Activated T-cell treated with anti-CD3 and anti-CD28 coated beads, Interleukin-2, amount 50 U/mL, for 1 hour (primary cell): ENCODE data around the gene TKT.

Experiments used
- DNase-seq: peaks from one replicate; pipeline ENCODE4 v3.0.0-alpha.2; 2020

TKT gene

GRCh38 chr3:53239800-53240199 lies 16.0 kb downstream of the TKT start:
- DNase-seq = no peak

GRCh38 chr3:53238886-53239285 lies 16.9 kb downstream of the TKT start:
- DNase-seq = no peak

- DNase-seq = no peak
Measured at GRCh38 chr3:53238051-53238850, 17.6 kb downstream of the TKT start.

GRCh38 chr3:53236112-53236841 lies 19.5 kb downstream of the TKT start:
- no peak for DNase-seq

- no peak for DNase-seq
Measured at GRCh38 chr3:53235545-53235944, 20.3 kb downstream of the TKT start.

GRCh38 chr3:53234841-53235232 lies 21.0 kb downstream of the TKT start:
- no peak for DNase-seq

GRCh38 chr3:53234130-53234840 lies 21.5 kb downstream of the TKT start:
- no peak for DNase-seq

GRCh38 chr3:53232641-53233377 lies 23.0 kb downstream of the TKT start:
- DNase-seq = no peak

- DNase-seq = no peak
Measured at GRCh38 chr3:53231532-53232511, 24.0 kb downstream of the TKT start.

- no peak for DNase-seq
Measured at GRCh38 chr3:53230789-53231188, 25.0 kb downstream of the TKT start.

GRCh38 chr3:53230041-53230621 lies 25.7 kb downstream of the TKT start:
- DNase-seq = no peak

GRCh38 chr3:53229606-53230005 lies 26.2 kb downstream of the TKT start:
- no peak for DNase-seq

- no peak for DNase-seq
Measured at GRCh38 chr3:53229171-53229570, 26.7 kb downstream of the TKT start.

GRCh38 chr3:53227993-53228885 lies 27.6 kb downstream of the TKT start:
- DNase-seq = no peak

- DNase-seq = no peak
Measured at GRCh38 chr3:53226841-53227407, 28.9 kb downstream of the TKT start.

- no peak for DNase-seq
Measured at GRCh38 chr3:53226142-53226840, 29.5 kb downstream of the TKT start.

GRCh38 chr3:53225651-53226050 lies 30.2 kb downstream of the TKT start:
- no peak for DNase-seq

- no peak for DNase-seq
Measured at GRCh38 chr3:53225181-53225580, 30.6 kb downstream of the TKT start.

- no peak for DNase-seq
Measured at GRCh38 chr3:53224536-53224935, 31.3 kb downstream of the TKT start.
